Brain microvascular endothelial cell (primary cell): ENCODE measurements around the gene ANO3.
"Not testable (repeated sequence)": the region's sequence is repeated elsewhere in the genome, so short reads cannot be mapped to it uniquely, and the experiment has no call there.

Experiments used
- DNase-seq: peaks from one replicate; pipeline ENCODE4 v3.0.0-alpha.2; 2020
- H3K27ac ChIP-seq: fragments of 250-450 bp; sonication (Bioruptor Pico); 2 replicates; pipeline ENCODE4 v1.5.1; 2020; ENCODE audit warnings: mild to moderate bottlenecking, moderate library complexity
- H3K27me3 ChIP-seq: fragments of 250-450 bp; sonication (Bioruptor Pico); replicated peaks from 2 replicates; pipeline ENCODE4 v1.5.1; 2020; ENCODE audit warnings: mild to moderate bottlenecking
- H3K36me3 ChIP-seq: fragments of 250-450 bp; sonication (Bioruptor Pico); replicated peaks from 2 replicates; pipeline ENCODE4 v1.5.1; 2020; ENCODE audit warnings: mild to moderate bottlenecking
- H3K4me3 ChIP-seq: 2 replicates; pipeline ENCODE4 v1.5.1; 2011; ENCODE audit warnings: low read depth, mild to moderate bottlenecking, control low read depth, low read length, moderate library complexity
- CTCF ChIP-seq: IDR thresholded peaks from 2 replicates; pipeline ENCODE4 v1.5.1; 2011; ENCODE audit warnings: low read depth, mild to moderate bottlenecking, moderate library complexity, low read length, control low read depth, inconsistent platforms; ENCODE audit errors: missing control alignments
- in situ Hi-C: cut with HindIII; loops from 2 replicates; pipeline ENCODE4 v1.10.0; 2017; ENCODE audit warnings: low sequenced_read_pairs, low pct_ligation_motif_present

ANO3 gene

GRCh38 chr11:26593691-26594090, 261.8 kb downstream of the ANO3 start:
- H3K4me3 ChIP-seq = no peak overlapping the region
- H3K27ac ChIP-seq = no peak overlapping the region
- DNase-seq = no peak
- no peaks in the 10 kb centered on the region for H3K27me3 ChIP-seq
- H3K36me3 ChIP-seq = no peaks in the 10 kb centered on the region
- in situ Hi-C loops = no loop called here
- no peak for TF ChIP-seq CTCF

GRCh38 chr11:26595207-26595865, 263.4 kb downstream of the ANO3 start:
- H3K36me3 ChIP-seq, H3K27ac ChIP-seq, H3K4me3 ChIP-seq, H3K27me3 ChIP-seq, DNase-seq, in situ Hi-C loops: not testable (repeated sequence)

- DNase-seq, H3K27ac ChIP-seq, H3K27me3 ChIP-seq, H3K36me3 ChIP-seq, H3K4me3 ChIP-seq, in situ Hi-C loops: not testable (repeated sequence)
These were observed 265.2 kb downstream of the ANO3 start for GRCh38 chr11:26597049-26597689.

- no peak overlapping the region for H3K4me3 ChIP-seq
- H3K36me3 ChIP-seq = no peaks in the 10 kb centered on the region
- TF ChIP-seq CTCF = no peak
- H3K27ac ChIP-seq = no peak overlapping the region
- in situ Hi-C loops = no loop called here
- no peaks in the 10 kb centered on the region for H3K27me3 ChIP-seq
- DNase-seq = no peak
These were observed 266.0 kb downstream of the ANO3 start for GRCh38 chr11:26597899-26598298.

- H3K36me3 ChIP-seq = no peaks in the 10 kb centered on the region
- no peak overlapping the region for H3K27ac ChIP-seq
- peak; percentile 84 for DNase-seq
- no peak for TF ChIP-seq CTCF
- no peak overlapping the region for H3K4me3 ChIP-seq
- no peaks in the 10 kb centered on the region for H3K27me3 ChIP-seq
- in situ Hi-C loops = no loop called here
These were observed 267.5 kb downstream of the ANO3 start for GRCh38 chr11:26599425-26599824.

GRCh38 chr11:26599876-26600434, 268.0 kb downstream of the ANO3 start:
- in situ Hi-C loops = no loop called here
- no peak overlapping the region for H3K27ac ChIP-seq

More at GRCh38 chr11:26599876-26600434, 268.0 kb downstream of the ANO3 start:
- Histone ChIP-seq H3K36me3 (no peaks in the 10 kb centered on the region), H3K4me3 (no peak overlapping the region), H3K27me3 (no peaks in the 10 kb centered on the region)
- no peak for DNase-seq
- TF ChIP-seq CTCF = no peak
